GM21619 (cell line): ENCODE data around the gene MAML3.

Source experiments
- ATAC-seq: cut with Tn5 transposase; IDR thresholded peaks from one replicate; pipeline ENCODE4 v1.9.1; 2021; ENCODE audit not compliant: unreplicated experiment

Gene MAML3

GRCh38 chr4:139823746-139824145, 330.2 kb downstream of the MAML3 start:
- no peak for ATAC-seq

GRCh38 chr4:139823345-139823744, 330.6 kb downstream of the MAML3 start:
- no peak for ATAC-seq

GRCh38 chr4:139822391-139822790, 331.6 kb downstream of the MAML3 start:
- ATAC-seq: no peak

DNA sequence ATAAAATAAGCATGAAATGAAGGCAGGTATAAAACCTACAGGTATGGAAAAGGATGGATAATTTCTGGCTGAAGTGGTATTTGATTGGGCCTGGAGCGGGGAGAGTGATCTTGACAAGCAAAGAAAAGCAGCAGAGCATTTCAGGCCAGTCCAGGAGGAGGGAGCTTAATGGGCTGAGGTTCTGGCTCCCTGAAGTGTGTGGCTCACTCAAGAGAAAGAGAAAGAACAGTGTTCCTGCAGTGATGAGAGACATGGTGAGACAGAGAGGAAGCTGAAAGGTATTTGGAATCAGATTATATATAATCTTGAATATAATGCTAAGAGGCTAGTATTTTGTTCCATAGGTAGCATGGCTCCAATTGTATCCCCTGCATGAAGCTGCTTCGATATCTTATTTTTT, 334.9 kb downstream of the MAML3 start:
- no peak for ATAC-seq

- no peak for ATAC-seq
Observed at GRCh38 chr4:139817657-139818452, 336.1 kb downstream of the MAML3 start.

DNA sequence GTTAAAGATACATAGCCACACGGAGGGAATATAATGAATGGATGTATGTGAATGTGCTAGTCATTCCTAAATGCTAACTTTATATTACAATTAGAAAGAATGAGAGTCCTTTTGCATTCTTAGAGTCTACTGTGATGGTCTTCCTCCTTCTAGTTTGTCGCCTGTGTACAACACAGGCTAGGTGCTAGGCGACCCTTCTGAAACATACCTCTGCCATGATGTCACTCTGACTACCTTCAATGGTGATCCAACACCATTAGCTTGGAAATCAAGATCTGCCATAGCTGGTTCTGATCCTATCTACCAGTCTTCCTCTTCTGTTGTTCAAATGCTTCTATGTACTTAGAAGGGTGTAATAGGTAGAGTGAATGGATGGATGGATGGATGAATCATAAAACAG, 337.1 kb downstream of the MAML3 start:
- no peak for ATAC-seq

- ATAC-seq: no peak
Observed at GRCh38 chr4:139815778-139816601, 338.0 kb downstream of the MAML3 start.

- no peak for ATAC-seq
Observed at GRCh38 chr4:139814323-139815015, 339.5 kb downstream of the MAML3 start.

- no peak for ATAC-seq
Observed at GRCh38 chr4:139813881-139814280, 340.1 kb downstream of the MAML3 start.

- ATAC-seq: no peak
Observed at GRCh38 chr4:139810710-139811109, 343.3 kb downstream of the MAML3 start.

GRCh38 chr4:139809757-139810140, 344.2 kb downstream of the MAML3 start:
- no peak for ATAC-seq

DNA sequence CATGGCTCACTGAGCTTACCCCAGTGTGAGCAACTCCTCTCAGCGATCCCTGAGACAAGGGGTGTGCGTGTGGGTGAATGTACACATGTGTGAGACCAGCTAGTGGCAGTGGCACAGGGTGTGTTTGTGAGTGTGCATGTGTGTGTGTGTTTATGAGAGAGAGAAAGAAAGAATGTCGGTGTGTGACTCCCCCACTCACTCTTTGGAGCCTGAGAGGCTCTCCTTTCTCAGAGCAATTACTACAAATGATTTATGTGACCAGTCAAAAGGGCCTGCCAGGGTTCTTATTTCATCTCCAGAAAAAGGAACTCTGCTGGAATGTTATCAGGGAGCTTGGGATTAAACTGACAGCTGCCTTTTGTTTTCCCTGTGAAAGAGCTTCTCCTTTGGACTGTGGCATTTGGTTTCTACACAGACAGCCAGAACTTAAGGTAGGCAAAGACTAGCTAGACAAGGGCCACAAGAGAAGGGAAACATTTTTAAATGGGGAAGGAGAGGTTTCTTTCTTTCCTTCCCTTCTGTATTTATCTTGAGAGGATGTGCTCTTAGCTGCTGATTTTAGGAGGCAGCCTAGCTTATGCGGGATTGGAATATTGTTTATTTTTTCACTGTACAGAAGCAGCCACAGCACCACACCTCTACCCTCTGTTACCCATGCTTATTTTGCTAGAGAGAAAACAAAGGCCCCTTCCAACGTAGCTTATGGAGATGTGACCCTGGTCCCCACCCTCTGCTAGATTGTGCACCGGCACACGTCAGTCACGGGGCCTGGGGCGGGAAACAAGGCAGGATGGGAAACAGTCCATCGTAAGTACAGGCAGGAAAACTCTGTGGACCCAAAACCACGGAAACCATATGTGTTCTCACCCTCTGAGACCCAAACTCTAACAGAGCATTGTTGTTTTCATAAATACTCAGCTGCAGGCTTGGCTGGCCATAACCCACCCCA, 344.9 kb downstream of the MAML3 start:
- ATAC-seq: no peak

DNA sequence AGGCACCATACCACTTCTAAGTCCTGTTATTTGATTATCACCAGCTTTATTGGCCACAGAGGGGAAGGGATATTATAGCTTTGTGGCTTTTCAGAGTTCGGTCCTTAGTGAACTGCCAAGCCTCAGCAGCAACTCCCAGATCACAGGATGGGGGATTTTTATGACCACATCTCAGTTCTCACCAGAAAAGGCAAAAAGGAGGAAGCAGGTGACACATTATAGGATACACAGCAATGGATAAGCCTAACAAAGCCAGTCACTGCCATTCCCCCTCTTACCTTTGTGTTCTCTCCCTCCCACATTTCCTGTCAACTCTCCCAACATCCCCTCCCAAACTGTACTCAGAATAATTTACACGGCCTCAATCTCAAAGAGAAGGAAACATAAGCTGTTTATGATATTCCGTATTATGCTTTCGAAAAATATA, 345.6 kb downstream of the MAML3 start:
- no peak for ATAC-seq

DNA sequence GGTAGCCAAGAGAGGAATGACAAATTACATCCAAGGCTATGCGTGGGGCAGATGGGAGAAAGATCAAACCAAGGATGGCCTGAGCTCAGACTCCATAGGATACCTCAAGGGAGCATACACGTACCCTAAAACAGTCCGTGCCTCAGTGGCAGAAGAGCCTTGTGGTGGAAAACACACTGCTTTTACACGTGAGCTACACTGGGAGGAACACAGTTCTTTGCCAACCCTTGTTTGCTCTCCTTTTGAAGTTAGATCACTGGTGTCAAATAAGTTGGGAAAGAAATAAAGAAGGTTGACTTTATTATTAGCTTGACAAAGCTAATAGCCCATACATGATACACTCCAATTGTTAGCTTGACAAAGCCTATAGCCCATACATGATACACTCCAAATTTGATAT, 346.5 kb downstream of the MAML3 start:
- no peak for ATAC-seq

DNA sequence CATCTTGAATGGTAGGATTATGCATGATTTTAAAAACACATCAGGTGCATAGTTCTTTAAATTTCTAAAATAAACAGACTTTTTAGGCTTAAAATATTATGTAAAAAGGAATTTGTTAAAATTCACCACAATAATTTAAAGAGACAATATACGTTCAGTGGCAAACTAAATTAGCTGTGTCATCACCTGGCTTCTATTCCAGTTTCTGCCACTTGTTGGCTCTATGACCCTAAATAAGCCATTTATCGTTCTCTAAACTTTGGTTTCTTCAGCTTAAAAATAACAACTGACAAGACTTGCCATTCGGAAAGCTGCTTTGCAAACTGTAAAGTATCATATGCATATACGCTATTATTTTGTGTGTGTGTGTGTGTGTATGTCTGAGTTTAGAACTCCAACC, 347.1 kb downstream of the MAML3 start:
- ATAC-seq: no peak

DNA sequence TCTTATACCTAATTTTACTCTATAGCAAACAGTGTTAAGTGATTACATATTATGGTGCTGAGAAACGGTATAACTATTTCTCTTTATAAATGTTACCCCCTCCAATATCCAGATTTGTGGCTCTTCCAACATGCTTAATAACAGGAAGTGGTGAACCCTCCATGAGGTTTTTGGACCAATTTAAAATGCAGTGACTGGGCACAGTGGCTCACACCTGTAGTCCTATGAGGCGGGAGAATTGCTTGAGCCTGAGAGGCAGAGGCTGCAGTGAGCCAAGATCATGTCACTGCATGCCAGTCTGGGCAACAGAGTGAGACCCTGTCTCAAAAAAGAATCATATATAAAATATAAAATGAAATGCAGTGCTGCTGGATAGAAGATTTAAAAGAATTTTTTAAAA, 351.1 kb downstream of the MAML3 start:
- ATAC-seq: no peak

- no peak for ATAC-seq
Observed at GRCh38 chr4:139802488-139802887, 351.5 kb downstream of the MAML3 start.

GRCh38 chr4:139801895-139802294, 352.1 kb downstream of the MAML3 start:
- ATAC-seq: no peak

DNA sequence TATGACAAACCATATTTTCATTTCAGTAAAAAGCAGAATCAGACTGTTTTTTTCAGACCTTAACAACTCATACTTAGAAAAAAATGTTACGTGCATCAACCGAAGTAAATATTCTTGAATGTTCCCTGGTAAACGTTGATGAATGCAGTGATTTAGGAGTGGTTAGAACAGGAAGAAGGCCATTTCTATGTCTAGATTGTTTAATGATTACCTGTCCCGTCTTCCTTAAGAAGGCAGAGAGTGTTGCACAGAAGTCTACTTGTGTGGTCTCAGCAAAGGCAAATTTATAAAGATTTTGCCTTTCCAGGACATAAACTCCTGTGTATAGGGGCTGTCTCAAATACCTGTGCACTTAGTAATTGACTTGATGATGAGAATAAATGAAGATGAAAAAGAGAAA, 353.9 kb downstream of the MAML3 start:
- ATAC-seq: no peak

- ATAC-seq: no peak
Observed at GRCh38 chr4:139799615-139800014, 354.4 kb downstream of the MAML3 start.

DNA sequence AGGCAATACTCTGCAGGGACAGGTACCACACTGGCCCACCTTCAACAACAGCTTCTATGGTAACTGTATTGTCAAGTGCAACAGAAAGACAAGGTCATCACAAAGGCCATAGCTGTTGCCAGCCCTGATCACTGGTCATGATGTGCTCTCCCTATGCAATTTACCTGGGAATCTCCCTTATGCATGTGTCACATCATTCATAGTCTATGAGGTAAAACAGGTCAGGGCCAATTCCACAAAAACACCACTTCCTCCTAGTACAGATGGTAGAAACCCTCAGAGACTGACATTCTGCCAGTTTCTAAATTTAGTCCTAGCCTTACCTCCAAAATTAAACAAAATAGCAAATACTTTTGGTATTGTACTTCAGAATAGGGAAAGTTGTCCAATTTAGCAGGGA, 355.5 kb downstream of the MAML3 start:
- ATAC-seq: no peak
